Nephron progenitor cell (in vitro differentiated cells): ENCODE results near the gene KRT24.
A peak's percentile ranks its signal among the peaks of the same experiment; 100 is the strongest.

Source experiments
- DNase-seq: peaks from one replicate; pipeline ENCODE4 v3.0.0; 2021
- H3K27ac Mint-ChIP-seq: 2 replicates; pipeline ENCODE4 v1.8.0; 2021; ENCODE audit warnings: mild to moderate bottlenecking, moderate library complexity, mixed read lengths
- H3K27me3 Mint-ChIP-seq: 2 replicates; pipeline ENCODE4 v1.8.0; 2021; ENCODE audit warnings: mild to moderate bottlenecking, low read depth, mixed read lengths; ENCODE audit not compliant: poor library complexity
- H3K36me3 Mint-ChIP-seq: 2 replicates; pipeline ENCODE4 v1.8.0; 2021; ENCODE audit warnings: low read depth, mixed read lengths
- H3K4me1 Mint-ChIP-seq: 2 replicates; pipeline ENCODE4 v1.8.0; 2021; ENCODE audit warnings: mixed read lengths
- H3K4me3 Mint-ChIP-seq: 2 replicates; pipeline ENCODE4 v1.8.0; 2021; ENCODE audit warnings: mild to moderate bottlenecking, moderate library complexity, mixed read lengths
- H3K9me3 Mint-ChIP-seq: 2 replicates; pipeline ENCODE4 v1.8.0; 2021; ENCODE audit warnings: mild to moderate bottlenecking, moderate library complexity, mixed read lengths
- CTCF ChIP-seq: fragments of 200-600 bp; sonication (generic); IDR thresholded peaks from 2 replicates; pipeline ENCODE4 v1.5.0; 2021; ENCODE audit warnings: antibody characterized with exemption

KRT24 gene

GRCh38 chr17:40675905-40676304 lies 27.6 kb downstream of the KRT24 start:
- H3K27ac Mint-ChIP-seq = no peak overlapping the region
- no peaks in the 10 kb centered on the region for H3K9me3 Mint-ChIP-seq
- H3K27me3 Mint-ChIP-seq = peaks cover 41% of the 10 kb centered on the region
- H3K4me1 Mint-ChIP-seq = peaks cover 11% of the 10 kb centered on the region
- TF ChIP-seq CTCF = no peak
- no peak overlapping the region for H3K4me3 Mint-ChIP-seq
- H3K36me3 Mint-ChIP-seq = no peaks in the 10 kb centered on the region
- DNase-seq = no peak

- no peak overlapping the region for H3K27ac Mint-ChIP-seq
- H3K9me3 Mint-ChIP-seq = no peaks in the 10 kb centered on the region
These were observed 30.9 kb downstream of the KRT24 start for GRCh38 chr17:40672654-40673053.

GRCh38 chr17:40671282-40671681 lies 32.3 kb downstream of the KRT24 start:
- Mint-ChIP-seq H3K9me3 (no peaks in the 10 kb centered on the region), H3K27me3 (peaks cover 50% of the 10 kb centered on the region), H3K4me3 (no peak overlapping the region), H3K36me3 (no peaks in the 10 kb centered on the region), H3K4me1 (peaks cover 11% of the 10 kb centered on the region), H3K27ac (no peak overlapping the region)
- no peak for TF ChIP-seq CTCF
- no peak for DNase-seq

More at GRCh38 chr17:40672654-40673053, 30.9 kb downstream of the KRT24 start:
- H3K4me3 Mint-ChIP-seq = no peak overlapping the region
- no peaks in the 10 kb centered on the region for H3K36me3 Mint-ChIP-seq
- no peak for TF ChIP-seq CTCF
- peaks cover 11% of the 10 kb centered on the region for H3K4me1 Mint-ChIP-seq
- peaks cover 48% of the 10 kb centered on the region for H3K27me3 Mint-ChIP-seq
- no peak for DNase-seq

- TF ChIP-seq CTCF = no peak
- Mint-ChIP-seq H3K27me3 (peaks cover 35% of the 10 kb centered on the region), H3K9me3 (no peaks in the 10 kb centered on the region), H3K4me1 (peaks cover 7% of the 10 kb centered on the region), H3K27ac (no peak overlapping the region), H3K36me3 (no peaks in the 10 kb centered on the region), H3K4me3 (no peak overlapping the region)
- DNase-seq = no peak
These were observed 37.2 kb downstream of the KRT24 start for GRCh38 chr17:40666331-40666730.

- Mint-ChIP-seq H3K27ac (no peak within 1 kb of the TSS), H3K27me3 (peaks cover 36% of the 10 kb centered on the region), H3K9me3 (no peaks in the 10 kb centered on the region), H3K4me1 (peaks cover 7% of the 10 kb centered on the region), H3K4me3 (peak within 1 kb of the TSS; percentile 80), H3K36me3 (no peaks in the 10 kb centered on the region)
- TF ChIP-seq CTCF = no peak
- peak; percentile 13 for DNase-seq
These were observed 38.8 kb downstream of the KRT24 start, which contains the start of gene KRT222 for GRCh38 chr17:40664582-40665333. Gene KRT222, minus strand, starts transcription at chr17:40665177. Its CDS starts 78 bp downstream, at chr17:40665099.

GRCh38 chr17:40663252-40663651 lies 40.3 kb downstream of the KRT24 start:
- Mint-ChIP-seq H3K27me3 (peaks cover 32% of the 10 kb centered on the region), H3K4me3 (no peak overlapping the region), H3K9me3 (no peaks in the 10 kb centered on the region), H3K36me3 (no peaks in the 10 kb centered on the region), H3K27ac (no peak overlapping the region), H3K4me1 (peaks cover 7% of the 10 kb centered on the region)
- TF ChIP-seq CTCF = no peak
- no peak for DNase-seq
